NCI-H2081 (cell line): ENCODE measurements around the gene OSBPL5.
"Not testable (repeated sequence)": the region's sequence is repeated elsewhere in the genome, so short reads cannot be mapped to it uniquely, and the experiment has no call there.

Experiments
- DNase-seq, 2 experiments: peaks; one replicate each; lab custom pipeline; 2025; lab: John Stamatoyannopoulos, UW

The OSBPL5 gene

DNA sequence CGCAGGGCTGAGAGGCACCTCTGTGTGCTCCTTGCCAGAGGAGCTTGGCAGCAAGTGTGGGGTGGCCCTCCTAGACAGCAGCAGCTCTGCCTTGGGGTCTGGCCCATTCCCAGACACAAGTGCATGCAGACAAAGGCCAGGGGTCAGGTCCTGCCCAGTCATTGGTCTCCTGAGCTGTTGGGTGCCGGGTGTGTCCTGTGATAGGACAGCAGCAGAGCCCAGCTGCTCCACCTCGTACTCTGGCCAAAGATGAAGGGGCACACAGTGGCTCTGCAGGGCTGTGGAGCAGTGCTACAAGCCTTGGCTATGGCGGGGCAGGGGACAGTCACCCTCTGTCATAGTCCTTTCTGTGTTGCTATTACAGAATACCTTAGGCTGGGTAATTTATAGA is 17.3 kb upstream of the OSBPL5 start:
- no peak for DNase-seq

DNA sequence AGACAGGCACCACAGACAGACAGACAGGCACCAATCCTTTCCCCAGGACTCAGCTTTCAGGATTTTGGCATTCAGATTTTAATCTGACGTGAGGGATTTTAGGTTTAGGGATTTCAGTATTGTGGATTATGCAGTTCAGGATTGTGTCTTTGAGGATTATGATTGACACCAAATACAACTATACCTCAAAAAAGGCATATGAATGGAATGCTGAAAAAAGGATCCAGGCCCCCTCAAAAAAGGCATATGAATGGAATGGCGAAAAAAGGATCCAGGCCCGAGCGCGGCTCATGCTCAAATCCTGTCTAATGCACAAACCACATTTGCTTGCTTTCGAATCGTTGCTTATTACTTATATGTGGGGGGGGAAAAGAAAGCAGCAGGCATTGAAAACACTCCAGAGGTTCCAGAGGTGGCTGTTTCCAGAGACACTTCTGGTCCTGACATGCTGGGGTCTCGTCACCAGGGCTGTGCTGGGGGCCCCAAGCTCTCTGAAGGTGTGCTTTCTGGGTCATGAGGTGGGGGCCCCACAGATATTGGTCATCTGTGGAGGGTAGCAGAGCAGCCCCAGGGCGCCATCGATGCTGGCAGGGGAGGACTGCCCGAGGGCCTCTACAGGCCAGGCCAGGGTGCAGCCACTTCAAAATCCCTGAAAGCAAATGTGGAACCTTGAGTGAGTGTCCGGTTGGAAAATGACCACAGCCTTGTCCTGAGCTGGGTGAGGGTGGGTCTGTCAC is 16.8 kb upstream of the OSBPL5 start:
- DNase-seq, result no peak

DNA sequence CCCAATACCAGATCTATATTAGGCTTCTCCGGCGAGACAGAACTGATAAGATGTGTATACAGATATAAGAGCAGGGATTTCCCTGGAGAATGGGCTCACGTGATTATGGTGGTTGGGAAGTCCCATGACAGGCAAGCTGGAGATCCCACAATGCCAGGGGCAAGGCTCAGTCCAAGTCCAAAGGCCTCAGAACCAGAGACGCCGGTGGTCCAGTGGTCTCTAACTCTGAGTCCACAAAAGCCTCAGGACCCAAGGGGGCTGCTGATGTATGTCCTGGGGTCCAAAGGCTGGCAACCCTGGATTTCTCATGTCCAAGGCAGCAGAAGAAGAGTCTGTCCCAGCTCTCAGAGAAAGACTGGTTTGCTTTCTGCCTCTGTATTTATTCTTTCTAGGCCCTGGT is 15.8 kb upstream of the OSBPL5 start:
- no peak for DNase-seq

DNA sequence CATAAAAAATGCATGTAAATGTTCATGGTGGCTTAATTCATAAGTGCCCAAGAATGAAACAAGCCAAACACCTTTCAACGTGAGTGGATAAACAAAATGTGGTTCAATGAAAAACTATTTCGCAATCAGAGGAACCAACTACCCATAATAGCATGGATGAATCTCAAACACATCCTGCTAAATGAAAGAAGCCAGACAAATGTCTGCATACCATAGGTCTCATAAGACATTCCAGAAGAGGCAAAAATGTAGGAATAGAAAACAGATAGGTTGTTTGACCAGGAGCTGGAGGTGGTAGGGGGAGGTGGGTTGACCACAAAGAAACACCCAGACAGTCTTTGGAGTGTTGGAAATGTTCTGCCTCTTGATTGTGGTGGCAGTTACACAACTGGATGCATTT is 13.2 kb upstream of the OSBPL5 start:
- DNase-seq, result no peak

DNA sequence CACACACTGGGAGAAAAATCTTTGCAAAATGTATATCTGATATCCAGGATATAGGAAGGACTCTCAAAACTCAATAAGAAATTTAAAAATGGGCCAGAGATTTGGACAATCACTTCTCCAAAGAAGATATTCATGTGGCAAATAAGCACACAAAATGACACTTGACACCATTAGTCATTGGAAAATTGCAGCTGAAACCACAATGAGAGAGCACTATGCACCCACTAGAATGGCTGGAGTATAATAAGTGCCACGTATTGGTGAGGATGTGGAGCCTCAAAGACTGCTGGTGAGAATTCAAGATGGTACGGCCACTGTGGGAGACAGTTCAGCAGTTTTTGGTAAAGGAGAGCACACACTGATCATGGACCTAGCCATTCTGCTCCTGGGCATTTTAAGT is 12.8 kb upstream of the OSBPL5 start:
- no peak for DNase-seq

DNA sequence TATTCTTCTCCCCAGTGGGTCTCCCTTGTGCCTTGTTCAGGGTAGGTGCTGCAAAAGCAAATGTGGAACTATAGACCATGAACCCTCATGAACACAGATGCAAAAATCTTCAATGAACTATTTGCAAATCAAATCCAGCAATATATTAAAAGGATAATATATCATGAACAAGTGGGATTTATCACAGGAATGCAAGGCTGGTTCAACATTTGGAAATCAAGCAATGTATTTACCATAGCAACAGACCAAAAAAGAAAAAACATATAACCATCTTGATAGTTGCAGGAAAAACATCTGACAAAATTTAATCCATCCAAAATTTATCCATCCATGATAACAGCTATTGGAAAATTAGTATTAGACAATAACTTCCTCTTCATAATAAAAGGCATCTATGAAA is 11.4 kb upstream of the OSBPL5 start:
- DNase-seq, result no peak

DNA sequence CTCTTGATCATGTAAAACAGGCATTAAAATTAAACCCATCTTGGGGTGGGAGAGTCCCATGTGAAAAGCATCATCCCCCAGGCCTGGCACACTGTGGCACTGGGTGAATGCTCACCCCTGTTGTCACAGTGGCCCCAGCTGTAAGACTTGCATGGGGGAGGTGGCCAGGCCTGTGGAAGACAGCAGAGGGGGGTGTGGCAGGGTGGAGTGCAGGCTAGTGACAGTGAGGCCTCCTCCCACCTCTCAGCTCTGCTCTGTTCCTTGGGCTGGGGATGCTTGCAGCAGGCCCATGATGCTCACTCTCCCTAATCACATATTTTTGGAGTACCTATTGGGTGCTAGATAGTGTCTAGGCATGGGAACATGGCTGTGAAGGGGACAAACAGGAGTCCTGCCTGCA is 10.1 kb upstream of the OSBPL5 start:
- DNase-seq, result no peak

DNA sequence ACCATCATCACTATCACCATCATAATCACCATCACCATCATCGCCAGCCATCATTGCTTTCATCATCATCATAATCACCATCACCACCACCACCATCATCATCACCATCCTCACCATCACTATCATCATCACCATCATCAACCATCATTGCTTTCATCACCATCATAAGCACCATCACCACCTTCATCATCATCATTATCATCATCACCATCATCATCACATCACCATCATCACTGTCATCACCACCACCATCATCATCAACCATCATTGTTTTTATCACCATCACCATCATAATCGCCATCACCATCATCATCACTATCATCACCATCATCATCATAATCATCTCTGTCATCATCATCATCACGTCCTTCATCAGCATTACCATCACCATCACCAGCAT is 9.3 kb upstream of the OSBPL5 start:
- DNase-seq, result no peak

DNA sequence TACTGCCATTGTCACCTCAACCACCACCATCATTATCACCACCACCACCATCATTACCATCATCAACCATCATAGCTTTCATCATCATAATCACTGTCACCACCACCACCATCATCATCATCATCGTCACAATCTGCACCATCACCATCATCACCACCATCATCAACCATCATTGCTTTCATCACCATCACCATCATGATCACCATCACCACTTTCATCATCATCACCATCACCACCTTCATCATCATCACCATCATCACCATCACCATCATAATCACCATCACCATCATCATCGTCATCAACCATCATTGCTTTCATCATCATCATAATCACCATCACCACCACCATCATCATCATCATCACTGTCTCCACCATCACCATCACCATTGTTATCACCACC is 8.7 kb upstream of the OSBPL5 start:
- no peak for DNase-seq

DNA sequence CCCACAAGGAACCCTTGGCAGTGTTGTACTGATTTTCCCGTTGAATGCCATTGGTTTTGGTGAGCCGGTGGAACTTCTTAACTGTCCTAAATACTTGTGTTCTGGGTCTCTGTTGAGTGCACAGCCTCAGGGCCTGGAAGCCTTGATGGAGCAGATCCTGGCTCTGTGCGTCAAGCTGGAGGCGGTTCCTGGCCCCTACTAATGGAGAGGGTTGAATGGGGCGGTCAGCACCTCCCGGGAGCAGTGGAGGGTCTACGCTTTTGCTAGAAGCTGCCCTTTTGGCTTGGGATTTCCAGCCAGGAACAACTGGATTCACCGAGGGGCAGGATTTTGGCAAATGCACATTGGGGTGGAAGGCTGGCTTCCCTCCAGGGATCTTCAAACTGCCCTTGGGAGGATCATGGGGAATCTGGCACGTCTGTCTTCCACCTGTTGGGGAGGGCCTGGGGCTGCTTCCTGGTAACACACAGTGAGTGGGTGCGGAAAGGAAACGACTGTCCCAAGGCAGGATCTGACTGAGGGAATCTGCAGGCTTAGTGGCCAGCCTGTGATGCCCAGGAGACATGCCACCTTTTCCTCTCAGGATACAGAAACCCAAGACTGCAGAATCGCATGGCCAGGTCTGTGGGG is 6.9 kb upstream of the OSBPL5 start:
- DNase-seq, result no peak

DNA sequence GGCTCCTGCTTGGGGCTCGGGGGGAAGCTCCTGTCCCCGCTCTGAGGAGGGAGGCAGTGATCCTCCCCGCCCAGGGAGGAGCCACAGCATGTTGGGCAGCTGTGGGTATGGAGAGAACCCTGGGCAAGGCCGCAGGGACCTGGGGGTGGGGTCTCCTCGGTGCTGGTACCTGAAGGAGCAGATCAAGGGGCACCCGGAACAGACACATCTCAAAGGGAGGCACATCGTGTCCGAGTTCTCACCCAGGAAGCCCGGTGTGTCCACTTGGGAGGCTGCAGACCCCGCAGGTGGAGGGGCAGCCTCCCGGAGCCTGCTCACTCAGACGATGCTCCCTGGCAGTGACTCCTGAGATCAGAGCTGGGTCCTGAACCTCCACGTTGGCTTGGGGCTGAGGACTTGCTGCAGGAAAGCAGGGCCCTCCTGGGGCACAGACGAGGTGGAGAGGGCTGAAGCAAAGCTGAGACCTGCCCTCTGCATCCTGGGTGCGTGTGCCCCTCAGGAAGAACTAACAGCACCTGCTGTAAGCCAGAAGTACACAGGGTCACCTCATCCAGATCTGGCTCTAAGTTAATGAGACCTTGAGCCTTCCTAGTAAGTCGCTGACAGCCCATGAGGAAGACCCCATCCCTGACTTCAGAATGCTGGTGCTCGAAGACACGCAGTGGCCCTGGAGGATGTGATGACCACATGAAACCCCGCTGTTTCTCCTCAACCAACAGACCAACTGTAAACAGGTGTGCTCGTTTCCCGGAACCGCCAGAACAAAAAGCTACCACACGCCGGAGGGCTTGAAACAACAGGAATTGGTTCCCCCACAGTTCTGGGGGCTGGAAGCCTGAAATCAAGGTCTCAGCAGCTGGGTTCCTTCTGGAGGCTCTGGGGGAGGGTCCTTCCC is 5.9 kb upstream of the OSBPL5 start:
- no peak for DNase-seq

DNA sequence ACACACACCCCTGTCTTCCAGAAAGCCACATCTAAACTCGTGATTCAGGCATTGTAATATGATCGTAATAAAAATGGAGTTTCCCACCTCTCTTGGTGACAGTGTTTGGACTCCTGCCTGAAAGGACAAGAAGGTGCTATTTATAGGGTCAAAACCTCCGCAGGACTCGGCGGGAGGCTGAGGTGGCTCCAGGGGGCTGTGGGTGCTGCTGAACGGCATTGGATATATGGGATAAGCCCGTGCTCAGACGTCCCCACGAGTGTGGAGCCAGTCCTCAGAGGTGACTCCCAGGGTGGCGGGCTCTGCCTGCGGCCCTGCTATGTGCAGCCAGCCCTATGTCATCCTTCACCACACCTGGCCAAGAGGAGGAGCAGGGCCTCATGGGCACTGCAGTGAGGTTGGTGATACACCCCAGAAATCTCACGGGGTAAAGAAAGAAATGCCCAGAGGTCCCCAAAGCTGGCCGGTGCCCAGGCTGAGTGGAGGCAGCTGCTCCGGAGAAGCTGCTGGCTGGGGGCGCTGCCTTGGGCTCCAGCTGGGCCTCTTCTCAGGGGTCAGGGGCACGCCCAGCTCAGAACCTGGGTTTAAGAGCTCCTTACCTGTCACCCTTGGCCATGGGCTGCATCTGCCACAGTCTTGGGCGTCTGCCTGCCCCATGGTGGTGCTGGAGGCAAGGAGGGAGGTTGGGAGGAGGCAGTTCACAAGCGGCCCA is 5.1 kb upstream of the OSBPL5 start:
- DNase-seq, result no peak

DNA sequence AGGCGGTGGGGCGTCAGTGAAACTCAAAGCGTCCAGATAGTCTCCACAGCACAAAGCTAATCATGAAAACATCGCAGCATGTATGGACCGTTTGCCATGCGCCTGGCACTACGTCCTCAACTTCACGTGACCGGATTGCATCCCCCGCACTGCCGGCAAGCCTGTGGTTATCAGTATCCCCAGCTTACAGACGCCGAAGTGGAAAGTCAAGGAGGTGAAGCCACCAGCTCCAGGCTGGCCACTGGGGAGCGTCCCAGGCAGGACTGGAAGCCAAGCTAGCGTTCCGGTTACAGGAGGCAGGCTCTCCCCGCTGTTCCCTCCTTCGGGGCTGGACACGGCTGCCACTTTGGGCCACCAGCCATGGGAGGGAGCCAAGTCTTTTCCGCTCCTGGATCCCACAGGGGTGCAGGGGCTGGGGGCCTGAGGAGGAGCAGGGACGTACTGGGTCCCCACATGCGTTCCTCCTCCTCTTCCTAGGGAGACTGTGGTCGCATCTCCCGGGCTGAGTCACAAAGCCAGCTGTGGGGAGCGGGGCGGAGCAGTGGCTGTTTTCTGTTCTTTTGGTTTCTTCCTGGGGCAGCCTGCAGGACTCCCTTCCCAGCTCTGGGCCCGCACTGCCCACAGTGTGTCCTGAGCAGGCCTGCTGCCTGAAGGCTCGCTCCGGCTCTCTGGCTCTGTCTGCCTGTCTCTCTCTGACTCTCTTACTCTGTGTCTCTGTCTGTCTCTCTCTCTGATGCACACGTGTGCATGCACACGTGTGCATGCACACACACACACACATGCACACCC is 4.3 kb upstream of the OSBPL5 start:
- DNase-seq, result no peak

DNA sequence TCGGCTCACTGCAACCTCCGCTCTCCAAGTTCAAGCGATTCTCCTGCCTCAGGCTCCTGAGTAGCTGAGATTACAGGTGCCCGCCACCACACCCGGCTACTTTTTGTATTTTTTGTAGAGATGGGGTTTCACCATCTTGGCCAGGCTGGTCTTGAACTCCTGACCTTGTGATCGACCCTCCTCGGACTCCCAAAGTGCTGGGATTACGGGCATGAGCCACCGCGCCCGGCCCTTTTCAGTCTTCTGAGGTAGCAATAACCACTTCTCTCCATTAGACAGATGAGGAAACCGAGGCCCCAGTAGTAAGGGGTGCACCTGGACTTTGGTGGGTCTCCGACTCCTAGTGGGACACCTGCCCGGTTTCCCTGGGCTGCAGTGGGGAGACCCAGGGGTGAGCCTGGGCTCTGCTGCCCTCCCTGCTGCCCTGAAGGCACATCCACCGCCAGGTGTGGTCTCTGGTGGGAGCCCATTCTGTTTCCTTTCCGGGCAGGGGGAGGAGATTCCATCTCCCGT is 3.7 kb upstream of the OSBPL5 start:
- DNase-seq, result not testable (repeated sequence)

DNA sequence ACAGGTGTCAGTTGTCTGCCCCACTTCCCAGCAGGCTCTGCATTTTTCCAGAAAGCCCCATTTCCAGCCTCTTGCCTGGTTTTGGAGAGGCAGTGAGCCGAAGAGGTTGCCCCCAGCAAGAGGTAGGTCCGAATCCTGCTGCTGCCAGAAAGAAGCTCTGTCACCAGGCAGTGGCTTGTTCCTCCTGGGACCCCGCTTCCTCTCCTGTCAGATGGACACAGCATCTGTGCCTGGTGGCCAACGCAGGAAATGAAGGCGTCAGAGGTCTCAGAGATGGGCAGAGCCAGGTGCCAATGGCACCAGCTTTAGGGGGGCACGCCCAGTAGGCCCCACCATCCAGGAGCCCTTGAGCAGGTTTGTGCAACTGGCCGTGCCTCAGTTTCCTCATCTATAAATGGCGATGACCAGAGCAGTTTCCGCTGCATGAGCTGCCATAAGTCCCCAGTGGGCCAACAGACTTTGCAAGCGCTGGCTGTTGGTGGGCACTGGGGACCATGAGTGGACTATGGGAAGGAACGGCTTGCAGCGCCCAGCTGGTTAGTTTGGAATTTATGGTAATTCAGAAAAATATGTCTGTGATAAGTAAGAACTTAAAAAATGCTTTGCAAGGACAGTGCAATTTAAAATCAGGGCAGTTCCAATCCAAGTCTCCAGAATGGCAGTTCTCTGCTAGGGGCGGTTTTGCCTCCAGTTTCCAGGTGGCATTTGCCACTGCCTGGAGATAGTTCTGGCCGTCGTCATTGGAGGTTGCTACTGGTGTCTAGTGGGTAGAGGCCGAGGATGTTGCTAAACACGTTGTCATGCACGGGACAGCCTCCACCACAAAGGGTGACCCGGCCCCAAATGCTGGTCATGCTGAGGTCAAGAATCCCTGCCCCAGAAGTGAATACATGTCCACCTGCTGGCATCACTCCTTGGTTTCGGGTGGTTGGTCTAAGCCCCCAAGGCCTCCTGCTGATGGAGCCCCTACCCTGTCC is 2.3 kb upstream of the OSBPL5 start:
- DNase-seq, result no peak

DNA sequence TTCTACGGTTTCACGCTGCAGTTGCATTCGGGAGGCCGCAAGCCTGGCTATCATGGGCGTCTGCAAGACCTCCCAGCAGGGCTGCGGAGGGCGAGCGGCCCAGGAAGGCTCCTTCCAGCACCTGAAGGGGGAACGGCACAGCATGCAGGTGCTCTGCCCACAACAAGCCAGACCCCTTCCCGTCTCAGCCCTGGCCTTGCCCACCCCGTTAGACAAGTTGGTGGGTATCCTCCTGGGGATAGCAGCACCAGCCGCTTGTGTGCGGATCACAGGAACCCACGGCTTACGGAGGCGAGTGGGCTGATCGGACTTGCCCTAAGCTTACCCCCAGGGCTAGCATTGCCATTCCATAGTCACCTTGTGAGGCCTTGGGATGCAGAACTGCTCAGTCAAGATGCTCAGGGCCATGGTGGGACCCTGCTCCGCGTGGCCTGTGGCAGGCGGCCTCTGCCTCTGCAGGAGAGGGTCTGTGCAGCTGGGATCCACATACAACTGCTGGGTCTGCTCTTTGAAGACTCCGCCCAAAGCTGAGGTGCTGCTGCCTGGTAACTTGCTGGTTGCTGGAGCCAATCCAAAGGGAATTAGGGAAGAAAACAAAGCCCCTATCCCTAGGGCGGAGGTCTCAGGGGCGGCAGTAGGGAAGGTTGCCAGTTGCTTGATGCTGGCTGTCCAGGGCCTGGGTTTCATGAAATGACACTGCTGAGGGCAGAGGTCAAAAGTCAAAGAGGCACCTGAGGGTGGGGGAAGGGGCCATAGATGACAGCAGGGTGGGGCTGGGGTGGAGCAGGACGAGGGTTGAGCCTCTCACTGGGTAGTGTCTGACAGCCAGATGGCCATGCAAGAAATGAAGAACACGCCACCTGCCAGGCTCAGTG is 1.4 kb upstream of the OSBPL5 start:
- DNase-seq, result no peak

DNA sequence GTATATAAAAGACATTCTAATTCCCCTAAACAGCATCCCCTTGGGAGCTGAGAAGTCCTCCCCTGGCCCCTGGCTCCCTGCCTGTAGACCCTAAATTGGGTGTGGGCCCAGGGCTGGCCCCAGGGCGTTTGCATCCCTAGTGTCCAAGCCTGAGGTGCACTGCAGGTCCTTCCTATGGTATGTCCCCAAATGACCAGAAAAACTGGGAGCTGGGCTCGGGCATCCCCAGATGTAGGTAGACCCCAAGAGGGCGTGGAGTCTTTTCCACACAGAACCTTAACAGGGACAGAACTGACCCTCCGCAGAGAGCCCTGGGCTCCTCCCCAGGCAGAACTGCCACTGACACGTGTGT is 782 bp upstream of the OSBPL5 start:
- no peak for DNase-seq

DNA sequence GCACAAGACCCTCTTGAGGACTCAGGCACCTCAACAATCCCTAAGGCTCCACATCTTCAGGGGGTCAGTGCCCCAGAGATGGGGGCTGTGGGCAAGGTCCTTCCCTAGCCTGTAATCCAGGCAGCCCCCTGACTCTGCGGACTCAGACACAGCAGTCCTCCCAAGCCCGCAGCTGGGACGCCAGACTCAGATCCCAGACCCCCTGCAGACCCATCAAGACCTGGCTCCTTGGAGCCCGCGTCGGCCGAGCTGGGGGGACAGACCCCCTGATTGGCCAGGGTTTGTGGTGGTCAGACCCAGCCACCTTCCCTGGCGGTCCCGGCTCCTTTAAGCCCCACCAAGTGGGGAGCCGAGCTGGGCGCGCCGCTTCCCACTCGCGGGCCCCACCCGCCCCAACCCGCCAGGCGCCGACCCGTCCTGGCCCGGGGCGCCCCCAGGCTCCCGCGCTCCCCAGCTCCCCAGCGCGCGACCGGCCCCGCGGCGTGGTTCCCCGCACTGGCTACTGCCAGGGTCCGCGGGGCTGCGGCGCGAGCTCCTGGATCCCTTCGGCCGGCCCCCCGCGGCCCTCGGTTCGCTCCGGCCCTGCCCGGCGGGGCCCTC is 458 bp downstream of the OSBPL5 start:
- no peak for DNase-seq

DNA sequence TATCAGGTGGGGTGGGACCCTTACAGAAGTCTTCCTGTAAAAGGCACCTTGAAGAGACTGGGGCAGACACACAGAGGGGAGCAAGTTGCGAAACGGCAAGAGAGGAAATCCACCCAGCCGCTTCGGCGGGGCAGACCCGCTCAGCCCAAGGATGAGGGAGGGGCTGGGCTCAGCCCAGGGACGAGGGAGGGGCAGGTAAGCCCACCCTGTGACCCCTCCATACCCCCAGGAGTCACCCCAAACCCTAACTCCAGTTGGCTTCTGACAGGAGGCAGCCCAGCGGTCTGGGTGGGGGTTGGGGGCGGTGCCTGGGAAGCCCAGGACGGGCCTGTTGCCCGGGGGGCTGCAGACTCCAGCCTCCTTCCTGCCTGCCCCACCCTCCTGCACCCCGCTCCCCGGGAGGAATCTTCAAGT is 965 bp downstream of the OSBPL5 start:
- DNase-seq, result no peak
